ENCODE measurements around the gene BST1.
A peak's percentile ranks its signal among the peaks of the same experiment; 100 is the strongest.

BST1 gene

DNA sequence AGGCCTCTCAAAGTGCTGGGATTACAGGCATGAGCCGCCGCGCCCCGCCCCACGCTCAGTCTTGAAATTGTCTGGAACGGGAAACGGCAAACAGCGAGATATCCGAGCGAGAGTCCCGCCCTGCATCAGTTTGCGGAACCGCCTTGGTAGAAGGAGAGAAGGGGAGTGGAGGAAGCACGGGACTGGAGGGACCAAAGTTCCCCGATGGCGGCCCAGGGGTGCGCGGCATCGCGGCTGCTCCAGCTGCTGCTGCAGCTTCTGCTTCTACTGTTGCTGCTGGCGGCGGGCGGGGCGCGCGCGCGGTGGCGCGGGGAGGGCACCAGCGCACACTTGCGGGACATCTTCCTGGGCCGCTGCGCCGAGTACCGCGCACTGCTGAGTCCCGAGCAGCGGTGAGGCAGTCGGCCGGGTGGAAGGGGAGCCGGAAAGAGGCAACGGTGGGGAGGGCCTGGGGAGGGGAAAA, at the start of gene BST1:
Gene BST1, plus strand, starts transcription at position 125 of the 463 bp plus-strand sequence. Its CDS starts 80 bp downstream, at position 205.
- peak; percentile 80 to 87 for DNase-seq

GRCh38 chr4:15653420-15653819, 49.4 kb upstream of the BST1 start:
- DNase-seq, result no peak

- DNase-seq, result peak; percentile 37
Observed at GRCh38 chr4:15653864-15654592, 48.8 kb upstream of the BST1 start.

DNA sequence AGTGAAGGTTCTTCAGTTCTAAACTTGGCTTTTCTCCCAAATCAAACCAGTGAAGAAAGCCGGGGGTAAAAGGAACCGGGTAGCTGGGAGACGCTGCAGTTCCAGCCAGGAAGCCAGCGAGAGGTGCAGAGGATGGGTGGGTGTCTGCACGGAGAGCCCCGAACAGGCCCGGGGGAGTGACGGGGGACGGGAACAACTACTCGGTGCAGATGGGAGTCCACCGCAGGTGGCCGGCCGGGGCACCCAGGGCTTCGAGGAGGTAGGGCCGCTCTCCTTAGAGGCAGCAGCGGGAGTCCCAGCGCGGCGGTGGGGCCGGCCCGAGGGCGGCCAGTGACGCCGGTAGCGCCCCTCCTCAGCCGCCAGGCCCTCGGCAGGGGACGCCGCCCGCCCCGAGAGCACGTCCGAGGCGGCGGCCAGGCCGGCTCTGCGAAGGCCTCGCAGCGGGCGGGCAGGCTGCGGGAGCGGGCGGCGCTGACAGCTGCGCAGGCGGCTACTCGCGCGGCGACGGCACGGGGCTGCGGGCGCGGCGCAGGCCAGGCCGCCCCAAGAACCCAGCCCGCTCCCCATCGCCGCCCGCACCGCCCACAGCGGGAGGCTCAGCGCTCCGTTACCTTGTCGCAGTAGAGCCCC, 48.2 kb upstream of the BST1 start:
- DNase-seq, result peak; percentile 41 to 48

DNA sequence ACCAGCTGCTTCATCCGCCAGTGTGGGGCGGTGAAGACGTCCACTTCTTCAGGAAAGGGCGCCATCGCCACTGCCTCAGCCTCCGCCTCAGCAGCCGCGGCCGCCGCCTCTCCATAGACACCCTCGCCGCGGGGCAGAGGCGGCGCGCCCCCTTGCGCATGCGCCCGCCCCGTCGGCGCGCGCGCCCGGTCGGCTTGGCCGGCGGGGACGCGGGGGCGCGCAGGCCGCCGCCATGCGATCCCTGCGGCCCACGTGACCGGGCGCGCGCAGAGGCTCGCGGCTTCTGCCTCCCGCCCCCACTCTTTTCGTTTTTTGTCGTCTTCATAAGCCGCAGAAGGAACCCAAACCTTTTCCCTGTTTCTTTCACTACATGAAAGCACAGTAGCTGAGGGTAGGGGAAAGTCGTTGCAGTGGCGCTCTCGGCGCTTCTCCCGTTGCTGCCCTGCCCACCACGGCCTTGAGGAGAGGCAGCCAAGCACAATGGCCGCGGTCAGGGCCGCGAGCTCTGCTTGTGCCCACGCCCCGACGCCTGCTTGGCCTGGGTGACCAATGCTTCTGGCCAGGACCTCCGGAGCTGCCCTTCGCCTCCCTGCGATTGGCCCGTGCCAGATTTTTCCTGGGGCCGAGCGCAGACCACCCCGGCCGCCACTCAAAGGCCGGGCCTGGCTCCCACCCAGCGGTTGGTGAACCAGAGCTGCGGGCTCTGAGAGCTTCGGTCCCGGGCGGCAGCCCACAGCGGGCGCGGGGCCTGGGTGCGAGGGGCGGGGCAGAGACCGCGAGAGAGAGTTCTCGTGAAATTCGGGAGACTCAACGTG, 47.4 kb upstream of the BST1 start, which contains the start of gene FBXL5:
Gene FBXL5, minus strand, starts transcription at position 135 of the 815 bp plus-strand sequence. Its CDS starts 70 bp downstream, at position 65.
- peak; percentile 83 to 90 for DNase-seq

DNA sequence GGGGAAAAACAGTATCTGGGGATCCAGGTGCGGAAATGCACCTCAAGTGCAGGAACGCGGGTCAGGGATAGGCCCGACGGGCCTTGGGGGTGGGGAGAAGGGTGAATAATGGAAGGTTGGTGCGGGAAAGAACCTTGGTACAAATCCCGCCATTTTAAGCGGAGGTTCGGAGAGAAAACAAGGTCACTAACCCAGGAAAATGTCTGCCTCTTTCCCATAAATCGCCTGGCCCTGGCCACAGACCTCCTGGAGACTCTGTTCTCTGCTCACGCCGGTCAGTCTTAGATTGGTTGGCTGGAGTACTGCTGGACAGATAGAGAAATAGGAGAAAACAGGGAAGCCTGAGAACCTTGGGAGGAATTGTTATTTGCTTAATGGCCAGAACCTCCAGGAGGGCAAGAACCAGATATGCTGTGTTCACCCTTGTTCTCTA, 46.8 kb upstream of the BST1 start:
- DNase-seq, result no peak

DNA sequence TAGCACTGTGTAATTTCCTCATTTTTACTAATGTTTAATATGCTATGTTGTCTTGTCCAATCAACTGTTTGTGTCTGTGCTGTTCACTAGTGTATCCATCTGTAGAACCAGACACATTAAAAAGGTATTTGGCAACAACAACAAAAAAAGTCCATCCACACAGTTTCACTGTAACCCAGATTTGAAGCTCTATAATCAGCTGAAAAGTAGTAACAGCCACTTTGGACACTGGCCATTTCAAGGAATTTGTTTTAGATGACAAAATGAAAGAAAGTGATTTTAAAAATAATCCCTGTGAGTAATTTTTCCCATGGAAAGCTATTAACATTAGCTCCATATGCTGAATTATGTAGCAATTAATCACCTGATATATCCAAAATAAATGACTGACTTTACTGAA, 45.5 kb upstream of the BST1 start:
- no peak for DNase-seq

- DNase-seq, result peak in 1 of 2 donors; percentile 46
Observed at GRCh38 chr4:15658136-15658770, 44.6 kb upstream of the BST1 start.

- DNase-seq, result peak; percentile 36 to 56
Observed at GRCh38 chr4:15658781-15659180, 44.1 kb upstream of the BST1 start.

DNA sequence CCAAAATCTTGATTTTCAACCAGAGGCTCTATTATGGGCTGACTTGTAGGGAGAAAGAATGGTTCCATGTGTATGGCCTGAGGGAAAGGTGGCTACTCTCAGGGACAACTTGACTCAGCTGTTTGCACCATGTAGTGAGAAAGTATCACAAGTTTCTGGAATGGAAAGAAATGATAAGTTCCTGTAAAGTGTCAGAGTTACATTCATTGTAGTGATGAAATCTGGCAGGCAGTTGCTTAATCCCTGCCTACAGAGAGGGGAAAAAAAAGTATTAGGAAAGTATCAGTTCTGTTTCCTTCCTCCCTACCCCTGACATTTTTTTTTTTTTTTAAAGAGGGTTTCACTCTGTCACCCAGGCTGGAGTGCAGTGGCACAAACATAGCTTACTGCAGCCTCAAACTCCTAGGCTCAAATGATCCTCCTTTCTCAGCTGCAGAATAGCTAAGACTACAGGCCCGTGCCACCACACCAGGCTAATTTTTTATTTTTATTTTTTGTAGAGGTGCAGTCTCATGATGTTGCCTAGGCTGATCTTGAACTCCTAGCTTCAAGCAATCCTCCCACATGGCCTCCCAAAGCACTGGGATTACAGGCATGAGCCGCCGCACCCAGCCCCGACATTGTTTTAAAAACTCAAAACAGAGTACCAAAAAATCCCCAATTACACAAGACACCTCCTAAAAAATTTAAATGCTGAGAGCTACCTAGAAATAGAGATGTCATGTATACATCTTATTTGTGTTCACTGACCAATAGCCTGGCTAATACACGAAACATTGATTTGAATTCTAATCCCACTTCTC, 42.9 kb upstream of the BST1 start:
- peak; percentile 97 to 99 for DNase-seq

DNA sequence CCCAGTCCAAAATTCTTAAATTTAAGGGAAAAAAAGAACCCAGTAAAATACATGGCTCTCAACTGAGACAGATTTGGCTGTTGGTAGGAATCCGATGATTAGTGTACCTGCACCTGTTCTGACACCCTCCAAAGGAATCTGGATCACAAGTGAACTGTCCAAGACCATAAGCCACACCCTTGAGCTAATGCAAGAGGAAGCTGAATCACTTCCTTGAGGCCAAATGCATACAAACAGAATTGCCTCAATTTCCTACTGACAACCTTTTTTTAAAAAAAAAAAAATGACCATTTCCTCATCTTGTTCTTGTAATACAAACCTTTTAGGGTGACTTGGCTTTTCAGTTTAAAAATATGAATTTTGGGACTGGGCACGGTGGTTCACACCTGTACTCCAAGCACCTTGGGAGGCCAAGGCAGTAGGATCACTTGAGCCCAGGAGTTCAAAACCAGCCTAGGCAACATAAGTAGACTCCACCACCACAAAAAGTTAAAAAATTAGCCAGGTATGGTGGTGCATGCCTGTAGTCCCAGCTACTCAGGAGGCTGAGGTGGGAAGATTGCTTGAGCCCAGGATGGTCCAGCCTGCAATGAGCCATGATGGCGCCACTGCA, 37.0 kb upstream of the BST1 start:
- DNase-seq, result peak; percentile 87 to 91

DNA sequence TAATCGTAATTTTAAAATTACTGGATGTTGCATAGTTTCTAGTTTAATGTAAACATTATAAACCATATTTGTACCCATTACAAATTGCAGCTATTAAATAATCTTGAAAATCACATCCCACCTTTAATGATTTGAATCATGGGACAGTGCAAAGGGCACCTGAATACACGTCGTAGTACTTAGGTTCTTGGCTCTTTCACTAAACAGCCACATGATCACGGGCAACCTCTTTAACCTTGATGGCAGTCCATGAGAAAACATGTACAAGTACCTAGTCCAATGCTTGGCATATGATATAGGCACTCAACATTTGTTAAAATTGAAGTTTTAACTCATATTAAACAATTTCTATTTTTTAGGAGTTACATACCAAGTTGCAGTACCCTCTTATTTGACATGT, 35.9 kb upstream of the BST1 start:
- no peak for DNase-seq

DNA sequence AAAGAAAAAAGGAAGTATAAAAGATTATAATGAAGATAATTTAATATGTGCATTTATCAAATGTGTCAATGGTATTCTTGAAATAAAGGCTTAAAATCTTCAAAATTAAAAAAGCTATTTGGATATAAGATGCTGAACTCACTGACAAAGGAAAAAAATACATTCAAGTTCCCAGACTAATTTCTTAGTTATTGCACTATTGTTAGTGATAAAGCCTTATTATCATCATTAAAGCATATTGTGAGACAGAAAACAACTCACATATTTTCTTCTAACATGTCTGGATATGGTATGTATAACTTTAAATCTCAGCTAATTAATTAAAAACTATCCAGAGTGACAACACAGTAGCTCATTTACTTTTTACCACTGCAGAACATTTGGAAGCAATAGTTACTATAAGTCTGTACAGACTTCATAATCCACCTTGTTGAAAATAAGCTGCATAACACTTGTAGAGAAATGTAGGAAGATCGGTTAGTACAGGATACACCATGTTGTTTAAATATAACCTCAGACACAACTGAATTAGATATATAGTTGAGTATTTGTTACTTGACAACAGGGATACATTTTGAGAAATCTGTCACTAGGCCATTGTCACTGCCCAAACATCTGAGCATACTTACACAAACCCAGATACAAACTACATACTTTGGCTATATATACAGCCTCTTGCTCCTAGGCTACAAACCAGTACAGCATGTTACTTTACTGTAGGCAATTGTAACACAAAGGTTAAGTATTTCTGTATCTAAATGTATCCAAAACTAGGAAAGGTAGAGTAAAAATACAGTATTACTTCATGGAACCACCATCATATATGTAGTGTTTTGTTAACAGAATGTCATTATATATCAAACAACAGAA, 34.1 kb upstream of the BST1 start:
- DNase-seq, result no peak

DNA sequence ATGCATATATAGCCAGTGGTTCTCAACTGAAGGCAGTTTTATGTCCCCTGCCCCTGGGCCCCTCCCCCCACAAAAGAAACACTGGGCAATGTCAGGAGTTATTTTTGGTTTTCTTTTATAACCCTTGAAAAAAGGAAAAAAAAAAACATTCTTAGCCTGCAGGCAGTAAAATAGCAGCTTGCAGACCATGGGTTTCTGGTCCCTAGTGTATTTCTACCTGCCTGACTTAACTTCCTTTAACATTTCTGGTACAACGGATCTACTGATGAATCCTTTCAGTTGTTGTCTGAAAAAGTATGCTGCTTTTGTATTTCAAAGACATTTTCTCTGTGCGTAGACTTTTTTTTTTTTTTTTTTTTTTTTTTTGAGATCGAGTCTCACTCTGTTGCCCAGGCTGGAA, 32.3 kb upstream of the BST1 start:
- no peak for DNase-seq

DNA sequence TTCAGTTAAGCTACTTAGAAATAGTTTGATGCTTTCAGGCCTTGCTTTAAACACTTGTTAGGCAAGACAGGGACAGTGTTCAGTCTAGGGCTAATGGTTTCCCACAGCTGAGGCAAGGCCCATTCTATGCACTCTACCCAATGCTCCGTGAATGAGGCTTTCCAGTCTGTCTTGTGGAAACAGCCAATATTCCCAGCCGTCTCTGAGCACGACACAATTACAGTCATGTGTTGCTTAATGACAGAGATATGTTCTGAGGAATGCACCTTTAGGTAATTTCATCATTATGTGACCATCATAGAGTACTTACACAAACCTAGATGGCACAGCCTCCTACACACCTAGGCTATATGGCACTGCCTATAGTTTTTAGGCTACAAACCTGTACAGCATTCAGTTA, 30.8 kb upstream of the BST1 start:
- no peak for DNase-seq

DNA sequence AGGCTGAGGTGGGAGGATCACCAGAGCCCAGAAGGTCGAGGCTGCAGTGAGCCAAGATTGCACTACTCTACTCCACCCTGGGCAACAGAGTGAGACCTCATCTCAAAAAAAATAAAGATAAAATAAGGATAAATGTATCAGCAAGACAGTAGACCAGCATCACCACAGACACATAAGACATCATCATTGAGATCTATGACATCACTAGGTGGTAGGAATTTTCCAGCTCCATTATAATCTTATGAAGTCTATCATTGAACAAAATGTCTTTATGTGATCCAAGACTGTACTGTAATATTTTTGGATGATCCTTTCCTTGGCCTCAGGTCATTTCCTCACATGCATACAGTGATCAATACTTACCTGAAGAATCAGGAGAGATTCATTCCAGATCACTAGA, 29.5 kb upstream of the BST1 start:
- no peak for DNase-seq

GRCh38 chr4:15674046-15674445, 28.8 kb upstream of the BST1 start:
- DNase-seq, result peak in 1 of 2 donors; percentile 55

DNA sequence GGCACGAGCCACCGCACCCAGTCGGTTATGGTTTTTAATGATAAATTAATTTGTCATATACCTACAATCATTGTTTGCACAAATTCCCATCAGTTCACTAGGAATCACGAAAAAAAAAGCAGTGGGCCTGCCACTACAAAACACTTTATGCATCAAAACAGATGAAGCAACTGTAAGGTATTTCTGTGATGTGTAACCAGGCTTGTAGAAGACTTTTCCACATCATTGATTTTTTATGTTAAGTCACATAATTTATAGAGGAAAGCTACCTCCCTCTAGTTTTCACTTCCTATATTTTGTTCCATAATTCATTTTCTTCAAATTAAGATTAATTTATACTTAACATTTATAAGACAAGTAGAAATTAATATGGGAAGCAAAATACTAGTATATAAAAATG, 27.9 kb upstream of the BST1 start:
- DNase-seq, result no peak

GRCh38 chr4:15675356-15675755, 27.5 kb upstream of the BST1 start:
- no peak for DNase-seq

- DNase-seq, result no peak
Observed at GRCh38 chr4:15676039-15676438, 26.8 kb upstream of the BST1 start.

DNA sequence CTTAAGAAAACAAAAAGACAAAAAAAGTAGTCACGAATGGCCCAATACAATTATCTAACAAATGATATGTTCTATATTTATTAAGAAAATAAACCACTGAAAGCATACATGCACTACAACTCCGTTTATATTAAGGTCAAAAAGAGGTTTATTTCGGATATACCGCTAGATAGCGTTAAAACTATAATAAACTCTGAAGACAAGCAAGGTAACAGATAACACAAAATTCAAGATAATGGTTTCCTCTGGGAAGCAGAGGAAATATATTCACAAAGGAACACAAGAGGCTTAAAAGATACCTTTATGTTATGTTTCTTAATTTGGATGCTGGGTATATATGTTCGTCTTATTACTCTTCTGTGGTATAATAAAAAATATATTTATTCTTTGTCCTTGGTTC, 26.0 kb upstream of the BST1 start:
- DNase-seq, result no peak

Measured in inflammatory macrophage treated with lipopolysaccharide for 1 hour (primary cell).